ENCODE measurements around the gene SYT9. TPM values are rescaled to one million over a fixed set of nuclear protein-coding genes. Genes with fewer than 3 reads are reported as not detected.
A peak's percentile ranks its signal among the peaks of the same experiment; 100 is the strongest.

SYT9 gene
- total RNA-seq, 1 experiment from 2014 or later: 1.3 TPM

DNA sequence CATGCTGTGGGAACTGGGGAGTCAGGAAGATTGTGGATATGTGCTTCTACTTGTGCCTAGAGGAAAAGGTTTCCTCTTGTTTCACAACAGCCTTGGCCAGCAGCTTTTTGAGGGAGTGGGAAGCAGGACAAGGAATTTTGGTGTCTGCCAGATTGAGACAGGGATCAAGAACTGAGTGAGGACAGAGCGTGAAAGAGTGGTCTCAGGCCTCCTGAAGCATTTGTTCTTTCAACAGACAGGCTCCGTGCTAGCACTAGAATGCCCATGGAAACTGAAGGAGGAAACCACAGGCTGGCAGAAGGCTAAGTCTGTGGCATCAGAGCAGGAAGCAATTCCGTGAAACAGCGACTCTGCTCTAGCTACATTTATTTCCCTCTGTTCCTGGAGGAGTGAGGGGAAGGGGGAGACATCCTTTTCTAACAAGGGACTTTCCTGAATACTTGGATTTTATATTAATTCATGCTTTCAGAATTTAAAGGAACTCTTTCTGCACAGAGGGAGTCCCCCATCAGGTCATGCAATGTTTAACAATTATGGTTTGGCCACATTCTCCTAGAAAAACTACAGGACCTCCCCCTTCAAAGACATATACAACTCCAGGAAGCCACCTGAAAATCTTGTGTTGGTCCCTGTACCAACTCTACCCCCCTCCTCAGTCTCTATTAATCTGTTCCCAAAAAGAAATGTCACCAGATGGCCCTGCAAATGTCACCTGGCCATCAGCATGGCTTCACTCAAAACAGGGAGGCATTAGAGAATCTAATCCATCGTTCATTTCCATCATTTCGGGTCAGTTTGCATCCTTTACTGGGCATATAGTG is 96.1 kb downstream of the SYT9 start:
- no peak for DNase-seq
- no peaks in the 10 kb centered on the region for H3K27me3 ChIP-seq (ENCODE audit: control insufficient read depth, insufficient read depth, low read length)
- H3K36me3 ChIP-seq (replicated peaks; ENCODE audit: control insufficient read depth, insufficient read depth, low read length): no peaks in the 10 kb centered on the region
- no peak overlapping the region for H3K4me3 ChIP-seq (ENCODE audit: insufficient read depth, low read depth, low read length)

DNA sequence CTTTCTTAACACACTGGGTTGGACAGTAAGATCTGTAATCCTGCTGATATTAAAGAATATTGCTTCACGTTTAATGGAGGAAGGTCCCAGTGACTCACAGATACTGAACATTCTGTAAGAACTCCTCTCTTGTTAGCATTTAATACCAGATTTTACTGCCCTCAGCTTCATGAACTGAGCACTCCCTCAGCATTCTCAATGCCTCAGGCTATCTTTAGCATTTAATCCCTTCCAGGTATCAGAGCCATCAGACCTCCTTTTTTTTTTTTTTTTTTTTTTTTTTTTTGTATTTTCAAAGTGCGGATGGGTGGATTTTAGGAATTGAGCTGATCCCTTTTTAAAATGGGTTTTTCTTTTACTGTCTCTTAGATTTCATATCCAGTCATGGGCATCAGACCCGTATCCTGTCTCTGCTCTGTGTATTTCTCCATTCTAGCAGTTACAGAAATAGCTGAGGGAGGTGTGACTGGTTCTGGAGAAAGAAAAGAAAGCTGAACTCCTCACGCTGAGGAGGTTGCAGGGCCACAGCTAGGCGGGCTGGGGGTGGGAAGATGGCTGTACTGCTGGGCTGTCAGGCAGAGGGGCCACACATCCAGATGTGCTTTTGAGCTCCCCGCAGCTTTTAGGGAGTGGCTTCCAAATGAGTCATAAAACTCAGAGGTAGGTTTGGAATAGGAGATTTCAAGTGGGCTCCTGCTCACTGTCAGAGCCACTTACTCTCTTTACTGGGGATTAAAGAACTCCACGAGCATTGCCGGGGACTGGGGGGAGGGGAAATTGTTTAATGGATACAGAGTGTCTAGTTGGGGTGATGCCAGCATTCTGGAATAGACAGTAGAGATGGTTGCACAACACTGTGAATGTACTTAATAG is 97.0 kb downstream of the SYT9 start:
- peak; percentile 14 for DNase-seq
- H3K36me3 ChIP-seq (replicated peaks; ENCODE audit: control insufficient read depth, insufficient read depth, low read length): no peaks in the 10 kb centered on the region
- no peaks in the 10 kb centered on the region for H3K27me3 ChIP-seq (ENCODE audit: control insufficient read depth, insufficient read depth, low read length)
- no peak overlapping the region for H3K4me3 ChIP-seq (ENCODE audit: insufficient read depth, low read depth, low read length)

DNA sequence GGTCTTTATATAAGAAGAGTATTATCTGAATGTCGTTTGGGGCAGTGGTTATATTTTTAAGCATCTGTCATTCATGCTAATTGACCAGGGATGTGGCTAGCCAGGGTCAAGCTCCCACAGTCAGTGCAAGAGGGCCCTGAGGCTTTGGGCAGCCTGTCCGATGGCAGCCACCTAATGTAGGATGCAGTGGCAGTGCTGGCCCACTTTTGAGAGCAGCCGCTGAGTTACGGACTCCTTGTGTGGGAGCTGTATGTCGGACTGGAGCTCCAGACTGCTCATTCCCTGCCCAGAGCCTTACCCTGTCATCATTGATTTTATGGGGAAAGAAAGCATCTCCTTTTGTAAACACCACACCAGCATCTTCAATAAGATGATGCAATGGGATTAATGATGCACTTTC is 99.5 kb downstream of the SYT9 start:
- H3K36me3 ChIP-seq (replicated peaks; ENCODE audit: control insufficient read depth, insufficient read depth, low read length): no peaks in the 10 kb centered on the region
- H3K27me3 ChIP-seq (ENCODE audit: control insufficient read depth, insufficient read depth, low read length): no peaks in the 10 kb centered on the region
- H3K4me3 ChIP-seq (ENCODE audit: insufficient read depth, low read depth, low read length): no peak overlapping the region
- no peak for DNase-seq

DNA sequence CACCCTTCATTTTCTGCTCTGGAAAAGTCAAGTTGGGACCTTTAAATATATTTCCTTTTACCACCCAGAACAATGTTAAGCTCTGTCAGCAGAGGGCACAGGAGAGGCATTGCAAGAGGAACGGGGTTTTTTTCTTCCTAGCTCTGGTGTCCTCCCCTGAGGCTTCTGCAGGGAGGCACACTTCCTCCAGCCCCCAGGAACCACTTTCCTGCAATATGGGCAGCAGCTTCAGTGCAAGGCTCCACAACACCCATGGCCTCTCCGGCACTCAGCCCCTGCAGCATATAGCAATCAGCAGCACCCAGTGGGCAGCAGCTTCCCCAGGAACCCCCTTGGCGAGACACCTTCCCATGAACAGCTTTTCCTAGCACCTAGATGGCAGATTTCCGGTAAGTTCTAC is 101.4 kb downstream of the SYT9 start:
- DNase-seq: peak; percentile 54
- Histone ChIP-seq H3K36me3 (replicated peaks; ENCODE audit: control insufficient read depth, insufficient read depth, low read length) (no peaks in the 10 kb centered on the region), H3K27me3 (ENCODE audit: control insufficient read depth, insufficient read depth, low read length) (no peaks in the 10 kb centered on the region), H3K4me3 (ENCODE audit: insufficient read depth, low read depth, low read length) (no peak overlapping the region)

DNA sequence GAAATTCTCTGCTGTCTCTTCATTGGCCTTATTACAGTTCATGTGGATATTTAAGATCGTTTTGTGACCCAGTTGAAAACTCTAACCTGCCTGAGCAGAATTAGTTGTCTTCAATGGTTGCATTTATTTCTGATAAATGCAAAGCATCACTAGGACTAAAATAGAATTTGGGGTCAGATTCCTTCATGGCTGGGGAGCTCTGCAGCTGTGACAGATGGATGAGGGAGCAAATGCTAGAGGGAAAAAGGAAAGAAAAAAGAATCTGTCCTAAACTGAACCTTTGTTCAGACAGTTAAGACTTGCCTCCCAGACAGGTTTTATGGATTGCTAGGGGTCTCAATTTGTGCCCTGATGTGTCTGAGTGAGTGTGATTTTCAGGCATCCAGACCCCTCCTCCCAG is 113.0 kb downstream of the SYT9 start:
- no peak overlapping the region for H3K4me3 ChIP-seq (ENCODE audit: insufficient read depth, low read depth, low read length)
- no peaks in the 10 kb centered on the region for H3K27me3 ChIP-seq (ENCODE audit: control insufficient read depth, insufficient read depth, low read length)
- DNase-seq: no peak
- H3K36me3 ChIP-seq (replicated peaks; ENCODE audit: control insufficient read depth, insufficient read depth, low read length): no peaks in the 10 kb centered on the region

DNA sequence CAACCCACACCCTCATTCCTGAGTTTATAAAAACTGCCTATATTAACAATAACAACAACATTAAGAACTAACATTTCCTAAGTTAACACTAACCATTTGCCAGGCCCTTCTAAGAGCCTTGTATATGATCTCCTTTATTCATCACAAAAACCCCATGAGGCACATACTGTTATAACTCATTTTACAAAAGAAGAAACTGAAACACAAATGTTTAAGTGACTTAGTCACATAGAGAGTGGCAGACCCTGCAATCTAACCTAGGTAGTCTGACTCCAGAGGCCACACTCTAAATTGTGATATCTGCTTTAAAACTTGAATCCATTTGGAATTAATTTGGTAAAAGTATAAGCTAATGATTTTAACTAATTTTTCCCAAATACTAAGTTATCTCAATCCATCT is 116.1 kb downstream of the SYT9 start:
- Histone ChIP-seq H3K4me3 (ENCODE audit: insufficient read depth, low read depth, low read length) (no peak overlapping the region), H3K27me3 (ENCODE audit: control insufficient read depth, insufficient read depth, low read length) (no peaks in the 10 kb centered on the region), H3K36me3 (replicated peaks; ENCODE audit: control insufficient read depth, insufficient read depth, low read length) (no peaks in the 10 kb centered on the region)
- no peak for DNase-seq

DNA sequence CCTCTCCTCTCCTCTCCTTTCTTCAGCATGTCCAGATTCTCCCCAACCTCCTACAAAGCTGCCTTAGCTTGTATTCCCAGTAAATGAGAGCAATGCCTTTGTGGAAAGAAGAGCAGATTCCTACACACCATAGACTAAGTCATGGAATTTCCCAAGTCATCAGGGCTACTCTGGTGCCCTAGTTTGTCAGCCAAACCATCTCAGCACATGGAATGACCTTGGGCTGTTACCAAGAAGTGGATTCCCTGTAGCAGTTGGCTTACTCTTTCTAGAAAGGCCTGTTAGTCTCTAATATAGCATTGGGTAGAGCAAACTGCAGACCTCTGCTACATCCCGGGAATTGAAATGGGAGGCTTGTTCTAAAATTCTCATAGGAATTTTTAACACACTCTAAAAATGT is 124.7 kb downstream of the SYT9 start:
- no peak for DNase-seq
- Histone ChIP-seq H3K4me3 (ENCODE audit: insufficient read depth, low read depth, low read length) (no peak overlapping the region), H3K36me3 (replicated peaks; ENCODE audit: control insufficient read depth, insufficient read depth, low read length) (no peaks in the 10 kb centered on the region), H3K27me3 (ENCODE audit: control insufficient read depth, insufficient read depth, low read length) (no peaks in the 10 kb centered on the region)

DNA sequence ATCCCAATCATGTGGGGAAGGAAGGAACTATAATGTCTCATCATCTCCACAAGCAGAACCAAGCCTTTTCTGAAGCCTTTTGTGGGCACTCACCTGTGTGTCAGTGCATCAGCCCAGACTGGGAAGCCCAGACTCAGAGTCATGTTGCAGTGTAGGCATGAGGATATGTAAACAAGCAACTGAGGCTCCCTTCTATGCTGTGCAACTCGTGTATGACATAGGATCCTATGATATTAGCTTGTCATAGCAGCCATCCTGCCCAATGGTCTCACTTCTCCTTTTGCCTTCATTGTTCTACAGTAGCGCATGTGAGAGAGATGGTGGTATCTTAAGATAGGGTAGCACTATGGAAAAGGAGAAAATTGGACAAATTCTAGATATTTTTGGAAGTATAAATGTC is 130.2 kb downstream of the SYT9 start:
- Histone ChIP-seq H3K4me3 (ENCODE audit: insufficient read depth, low read depth, low read length) (no peak overlapping the region), H3K36me3 (replicated peaks; ENCODE audit: control insufficient read depth, insufficient read depth, low read length) (no peaks in the 10 kb centered on the region), H3K27me3 (ENCODE audit: control insufficient read depth, insufficient read depth, low read length) (no peaks in the 10 kb centered on the region)
- no peak for DNase-seq

DNA sequence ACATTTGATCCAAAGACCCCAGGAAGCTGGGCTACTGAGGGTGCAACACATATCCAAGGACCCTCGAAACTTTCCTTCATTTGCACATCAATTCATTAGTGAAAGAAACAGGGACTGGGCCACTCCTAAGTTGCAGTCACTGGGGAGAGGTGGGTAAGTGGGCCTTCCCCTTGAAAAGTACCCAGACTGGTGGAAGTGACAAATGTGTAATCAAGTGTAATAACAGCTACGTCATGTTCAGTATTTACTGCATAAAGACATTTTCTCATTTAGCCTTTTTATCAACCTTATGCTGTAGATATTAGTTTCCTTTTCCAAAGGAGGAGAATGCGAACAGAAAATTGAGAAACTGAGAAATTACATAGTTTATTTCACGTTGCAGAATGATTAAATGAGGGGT is 131.7 kb downstream of the SYT9 start:
- H3K27me3 ChIP-seq (ENCODE audit: control insufficient read depth, insufficient read depth, low read length): no peaks in the 10 kb centered on the region
- no peak overlapping the region for H3K4me3 ChIP-seq (ENCODE audit: insufficient read depth, low read depth, low read length)
- H3K36me3 ChIP-seq (replicated peaks; ENCODE audit: control insufficient read depth, insufficient read depth, low read length): no peaks in the 10 kb centered on the region
- DNase-seq: no peak

DNA sequence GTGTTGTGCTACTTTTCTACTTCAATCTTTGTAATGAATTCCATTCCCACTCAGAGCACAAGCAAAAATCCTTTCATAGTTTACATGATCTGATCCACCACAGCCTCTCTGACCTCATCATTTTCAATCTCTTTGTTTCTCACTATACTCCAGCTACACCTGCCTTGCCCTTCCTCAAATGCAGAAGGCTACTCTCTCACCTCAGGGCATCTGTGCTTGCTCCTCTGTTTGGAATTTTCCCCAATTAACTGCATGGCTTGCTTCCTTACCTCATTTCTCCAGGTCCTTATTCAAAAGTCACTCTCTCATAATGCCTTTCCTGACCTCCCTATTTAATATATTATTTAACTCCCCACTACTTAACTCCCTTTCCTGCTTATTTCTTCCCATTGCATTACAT is 133.0 kb downstream of the SYT9 start:
- no peak for DNase-seq
- Histone ChIP-seq H3K36me3 (replicated peaks; ENCODE audit: control insufficient read depth, insufficient read depth, low read length) (no peaks in the 10 kb centered on the region), H3K27me3 (ENCODE audit: control insufficient read depth, insufficient read depth, low read length) (no peaks in the 10 kb centered on the region), H3K4me3 (ENCODE audit: insufficient read depth, low read depth, low read length) (no peak overlapping the region)

DNA sequence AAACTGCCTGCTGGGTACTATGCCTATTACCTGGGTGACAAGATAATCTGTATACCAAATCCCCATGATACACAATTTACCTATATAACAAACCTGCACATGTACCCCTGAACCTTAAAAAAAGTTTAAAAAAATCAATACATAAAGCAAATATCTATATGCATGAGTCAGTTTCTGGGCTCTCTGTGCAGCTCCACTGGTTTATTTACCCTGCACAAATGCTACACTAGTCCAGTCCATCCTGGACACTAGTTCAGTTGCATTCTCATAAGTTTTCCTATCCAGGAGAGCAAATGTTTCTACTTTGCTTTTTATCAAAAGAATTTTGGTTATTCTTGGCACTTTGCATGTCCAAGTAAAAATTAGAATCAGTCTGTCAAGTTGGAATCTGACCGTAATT is 133.8 kb downstream of the SYT9 start:
- Histone ChIP-seq H3K27me3 (ENCODE audit: control insufficient read depth, insufficient read depth, low read length) (no peaks in the 10 kb centered on the region), H3K36me3 (replicated peaks; ENCODE audit: control insufficient read depth, insufficient read depth, low read length) (no peaks in the 10 kb centered on the region), H3K4me3 (ENCODE audit: insufficient read depth, low read depth, low read length) (no peak overlapping the region)
- DNase-seq: no peak

DNA sequence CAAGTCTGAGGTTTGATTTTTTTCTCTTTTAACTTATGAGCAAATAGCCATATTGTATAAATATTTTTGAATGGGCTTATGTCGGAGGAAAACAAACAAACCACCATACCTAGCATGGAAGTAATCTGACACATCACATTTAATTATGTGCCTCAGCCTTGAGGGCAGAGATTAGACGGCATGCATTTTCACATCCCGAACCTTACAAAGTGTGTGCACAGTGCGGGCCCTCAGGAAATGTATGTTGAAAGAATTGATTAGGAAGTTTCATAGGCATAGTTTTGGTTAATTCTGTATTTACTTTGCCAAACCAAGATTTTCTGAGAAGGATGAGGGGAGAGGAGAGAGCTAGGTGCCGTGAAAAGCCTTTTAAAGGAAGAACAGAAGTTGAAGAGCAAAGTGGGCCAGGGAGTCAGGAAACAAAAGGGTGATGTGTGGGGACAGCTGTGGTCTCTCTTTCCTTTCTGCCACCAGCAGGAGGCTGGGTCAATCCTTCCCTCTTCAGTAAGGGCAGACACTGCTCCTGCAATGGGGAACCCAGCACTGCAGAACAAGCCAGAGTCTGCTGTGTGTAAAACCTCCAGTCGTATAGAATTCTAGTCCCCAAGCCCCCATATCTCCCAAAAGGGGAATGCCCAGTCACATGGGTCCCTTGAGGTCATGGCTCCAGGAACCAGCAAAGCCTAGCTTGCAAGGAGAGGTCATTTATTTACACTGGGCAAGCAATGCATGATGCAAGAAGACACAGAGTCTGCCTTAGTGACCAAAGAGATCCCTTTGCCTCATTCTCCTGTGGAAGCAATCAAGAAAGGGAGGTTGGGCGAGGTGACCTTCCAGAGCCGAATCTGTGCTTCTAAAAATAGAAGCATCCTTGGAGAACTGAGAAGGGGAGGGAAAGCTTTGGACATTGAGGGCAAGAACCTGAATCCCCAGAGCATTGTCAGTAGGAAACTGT is 162.5 kb downstream of the SYT9 start:
- H3K36me3 ChIP-seq (replicated peaks; ENCODE audit: control insufficient read depth, insufficient read depth, low read length): no peaks in the 10 kb centered on the region
- DNase-seq: peak; percentile 17

DNA sequence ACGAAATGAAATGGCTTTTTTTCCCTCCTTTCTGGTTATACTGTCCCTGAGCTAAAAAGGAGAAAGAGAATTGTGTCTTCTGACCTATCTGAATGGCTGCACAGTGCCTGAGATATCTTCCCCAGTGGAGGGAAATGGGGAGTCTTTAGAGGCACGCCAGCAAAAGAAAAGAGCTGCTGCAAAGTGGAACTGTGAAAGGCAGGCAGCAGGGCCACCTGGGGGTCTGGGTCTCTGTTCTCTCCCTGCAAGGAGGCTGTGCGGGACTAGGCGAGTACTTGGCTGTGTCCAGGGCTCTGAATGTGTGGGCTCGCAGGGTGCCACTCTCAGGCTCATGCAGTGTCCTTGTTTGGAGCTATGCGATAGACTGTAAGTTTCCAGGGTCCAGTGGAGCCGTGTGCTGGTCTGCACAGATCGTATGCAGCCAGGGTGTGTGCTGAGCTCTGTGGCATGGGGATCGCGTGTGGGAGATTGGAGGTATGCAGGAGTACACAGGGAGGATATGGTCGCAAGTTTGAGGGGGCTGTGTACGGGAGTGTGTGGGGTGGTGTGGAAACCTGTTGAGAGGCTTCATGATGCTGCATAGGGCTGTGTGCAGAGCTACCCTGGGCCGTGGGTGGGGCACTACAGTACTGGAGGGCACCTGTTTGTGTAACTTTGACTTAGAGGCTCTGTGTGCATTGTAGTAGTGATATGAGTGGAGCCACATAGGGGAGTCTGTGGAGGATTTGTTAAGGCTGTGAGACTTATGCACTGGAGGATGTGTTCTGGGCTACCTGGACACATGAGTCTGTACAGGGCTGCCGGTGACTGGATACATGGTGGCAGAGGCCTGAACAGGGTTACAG is 163.5 kb downstream of the SYT9 start:
- Histone ChIP-seq H3K27me3 (ENCODE audit: control insufficient read depth, insufficient read depth, low read length) (no peaks in the 10 kb centered on the region), H3K4me3 (ENCODE audit: insufficient read depth, low read depth, low read length) (no peak overlapping the region), H3K36me3 (replicated peaks; ENCODE audit: control insufficient read depth, insufficient read depth, low read length) (no peaks in the 10 kb centered on the region)
- DNase-seq: no peak

More for the DNA sequence above, 162.5 kb downstream of the SYT9 start:
- Histone ChIP-seq H3K27me3 (ENCODE audit: control insufficient read depth, insufficient read depth, low read length) (no peaks in the 10 kb centered on the region), H3K4me3 (ENCODE audit: insufficient read depth, low read depth, low read length) (no peak overlapping the region)

DNA sequence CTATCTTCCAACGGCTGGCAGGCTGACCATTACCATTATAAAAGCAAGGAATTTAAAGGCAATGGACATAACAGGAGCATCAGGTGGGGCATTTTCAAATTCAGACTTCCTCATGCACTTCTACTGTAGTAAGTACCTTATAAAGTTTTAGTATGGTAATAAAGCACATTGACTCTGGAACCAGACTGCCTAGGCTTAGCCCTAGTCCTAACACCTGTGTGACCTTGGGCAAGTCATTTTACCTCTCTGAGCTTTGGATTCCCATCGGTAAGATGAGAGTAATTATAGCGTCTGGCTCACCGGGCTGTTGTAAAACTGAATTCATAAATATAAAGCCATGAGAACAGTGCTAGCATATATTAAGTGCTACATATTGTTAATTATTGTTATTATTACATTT is 164.4 kb downstream of the SYT9 start:
- no peak overlapping the region for H3K4me3 ChIP-seq (ENCODE audit: insufficient read depth, low read depth, low read length)
- no peaks in the 10 kb centered on the region for H3K36me3 ChIP-seq (replicated peaks; ENCODE audit: control insufficient read depth, insufficient read depth, low read length)
- DNase-seq: no peak
- H3K27me3 ChIP-seq (ENCODE audit: control insufficient read depth, insufficient read depth, low read length): no peaks in the 10 kb centered on the region

Measured in H7 (cell line).